Stimulated activated memory B cell treated with anti-CD40 and anti-IgM and Interleukin-4, amounts not matched to agents 10 μg/mL and 1 μg/mL and 100 μg/mL, for 72 hours (primary cell): ENCODE results near the gene SEMA7A.

ENCODE experiments used
- ATAC-seq: fragments of 150-1000 bp; cut with Tn5 transposase; 2 replicates; pipeline ENCODE4 v1.10.0; 2021
- H3K27ac Mint-ChIP-seq: one replicate; pipeline ENCODE4 v1.8.0; 2022; ENCODE audit warnings: mild to moderate bottlenecking, mixed read lengths
- H3K27me3 Mint-ChIP-seq: one replicate; pipeline ENCODE4 v1.8.0; 2022; ENCODE audit warnings: mixed read lengths
- H3K36me3 Mint-ChIP-seq: one replicate; pipeline ENCODE4 v1.8.0; 2022; ENCODE audit warnings: mixed read lengths
- H3K4me1 Mint-ChIP-seq: one replicate; pipeline ENCODE4 v1.8.0; 2022; ENCODE audit warnings: mixed read lengths
- H3K4me3 Mint-ChIP-seq: one replicate; pipeline ENCODE4 v1.8.0; 2022; ENCODE audit warnings: mild to moderate bottlenecking, moderate library complexity, mixed read lengths
- H3K9me3 Mint-ChIP-seq: one replicate; pipeline ENCODE4 v1.8.0; 2022; ENCODE audit warnings: mixed read lengths

The SEMA7A gene

GRCh38 chr15:74442063-74442462 is 8.3 kb upstream of the SEMA7A start:
- ATAC-seq = no peak
- Mint-ChIP-seq H3K4me1 (peaks cover 15% of the 10 kb centered on the region), H3K27me3 (no peaks in the 10 kb centered on the region), H3K4me3 (no peak overlapping the region), H3K36me3 (peaks cover 31% of the 10 kb centered on the region), H3K27ac (peak overlapping the region; percentile 38), H3K9me3 (no peaks in the 10 kb centered on the region)

GRCh38 chr15:74441248-74441941 is 7.6 kb upstream of the SEMA7A start:
- peaks cover 25% of the 10 kb centered on the region for H3K36me3 Mint-ChIP-seq
- ATAC-seq = no peak
- H3K27me3 Mint-ChIP-seq = no peaks in the 10 kb centered on the region
- peak overlapping the region; percentile 38 for H3K27ac Mint-ChIP-seq
- no peak overlapping the region for H3K4me3 Mint-ChIP-seq
- H3K4me1 Mint-ChIP-seq = peaks cover 22% of the 10 kb centered on the region
- no peaks in the 10 kb centered on the region for H3K9me3 Mint-ChIP-seq

DNA sequence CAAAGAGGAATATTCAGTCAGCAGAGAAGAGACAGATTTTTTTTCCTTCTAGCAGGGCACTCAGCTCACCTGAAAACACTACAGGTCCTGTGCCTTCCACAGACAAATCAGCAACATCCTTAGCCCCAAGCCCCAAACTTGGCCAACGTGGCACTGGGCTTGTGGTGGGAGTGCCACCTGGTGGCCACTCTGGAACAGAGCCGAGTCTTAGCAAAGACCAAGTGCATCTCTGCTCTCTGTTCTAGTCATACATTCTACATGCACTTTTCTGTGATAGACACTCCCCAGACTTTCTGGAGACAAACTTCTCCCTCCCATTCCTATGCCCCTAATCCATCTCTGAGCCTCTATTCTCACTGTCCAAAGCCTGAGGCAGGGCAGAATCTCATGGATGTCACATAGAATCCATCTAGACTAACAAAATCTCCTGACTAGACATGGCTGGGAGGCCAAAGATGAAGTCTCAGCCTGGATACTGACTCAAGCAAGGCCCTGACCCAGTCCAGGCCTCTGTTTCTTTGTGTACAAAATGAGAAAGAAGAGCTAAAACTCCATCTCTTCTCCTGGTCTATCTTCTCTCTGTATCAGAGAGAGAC is 5.1 kb upstream of the SEMA7A start:
- Mint-ChIP-seq H3K9me3 (no peaks in the 10 kb centered on the region), H3K27me3 (no peaks in the 10 kb centered on the region), H3K4me3 (no peak overlapping the region), H3K27ac (peak overlapping the region; percentile 94), H3K36me3 (no peaks in the 10 kb centered on the region), H3K4me1 (peaks cover 47% of the 10 kb centered on the region)
- ATAC-seq = peak; percentile 80

GRCh38 chr15:74438206-74438605 is 4.4 kb upstream of the SEMA7A start:
- Mint-ChIP-seq H3K9me3 (no peaks in the 10 kb centered on the region), H3K27ac (peak overlapping the region; percentile 94), H3K4me1 (peaks cover 47% of the 10 kb centered on the region), H3K27me3 (no peaks in the 10 kb centered on the region), H3K36me3 (no peaks in the 10 kb centered on the region), H3K4me3 (no peak overlapping the region)
- no peak for ATAC-seq

DNA sequence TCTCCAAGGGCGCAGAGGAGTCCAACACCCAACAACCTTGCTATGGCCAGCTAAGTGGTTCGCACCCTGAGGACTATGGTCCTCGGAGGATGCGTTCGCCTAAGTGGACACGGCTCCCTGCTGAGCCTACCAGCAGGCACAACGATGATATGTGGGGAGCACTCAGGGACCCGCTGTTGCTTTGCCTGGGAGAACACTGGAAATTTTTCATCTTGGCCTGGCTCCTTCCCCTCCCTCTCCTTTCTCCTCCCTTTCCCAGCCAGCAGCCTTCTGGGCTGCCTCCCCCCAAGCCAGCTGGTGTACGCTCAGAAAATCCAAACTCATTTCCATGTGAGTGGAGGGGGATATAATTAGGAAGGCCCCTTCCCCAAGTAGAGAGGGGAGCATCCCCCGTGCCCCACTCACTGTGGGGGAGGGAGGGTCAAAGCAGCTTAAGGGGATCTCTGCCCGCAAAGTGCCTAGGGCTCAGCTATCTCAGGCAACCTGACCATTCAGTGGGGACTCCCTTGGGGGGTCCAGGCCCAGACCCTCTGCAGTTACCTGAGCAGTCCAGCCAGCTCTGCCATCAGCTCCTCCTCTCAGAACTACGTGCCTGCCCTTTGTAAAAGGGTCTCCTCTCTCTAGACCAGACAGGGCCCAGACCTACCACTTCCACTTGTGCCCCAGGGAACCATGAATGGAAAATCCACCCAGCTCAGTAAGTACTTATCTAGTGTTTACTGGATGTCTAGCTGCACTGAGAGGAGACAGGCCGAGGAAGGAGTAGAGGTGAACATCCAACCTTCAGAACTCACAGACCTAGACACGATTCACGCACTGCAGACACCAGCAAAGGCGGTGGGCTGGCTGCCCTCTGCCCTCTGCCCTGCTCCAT is 742 bp upstream of the SEMA7A start:
- ATAC-seq = peak; percentile 0
- H3K27ac Mint-ChIP-seq = peak overlapping the region; percentile 94
- H3K9me3 Mint-ChIP-seq = no peaks in the 10 kb centered on the region
- peaks cover 35% of the 10 kb centered on the region for H3K36me3 Mint-ChIP-seq
- H3K27me3 Mint-ChIP-seq = no peaks in the 10 kb centered on the region
- peak overlapping the region; percentile 81 for H3K4me3 Mint-ChIP-seq
- peaks cover 71% of the 10 kb centered on the region for H3K4me1 Mint-ChIP-seq

DNA sequence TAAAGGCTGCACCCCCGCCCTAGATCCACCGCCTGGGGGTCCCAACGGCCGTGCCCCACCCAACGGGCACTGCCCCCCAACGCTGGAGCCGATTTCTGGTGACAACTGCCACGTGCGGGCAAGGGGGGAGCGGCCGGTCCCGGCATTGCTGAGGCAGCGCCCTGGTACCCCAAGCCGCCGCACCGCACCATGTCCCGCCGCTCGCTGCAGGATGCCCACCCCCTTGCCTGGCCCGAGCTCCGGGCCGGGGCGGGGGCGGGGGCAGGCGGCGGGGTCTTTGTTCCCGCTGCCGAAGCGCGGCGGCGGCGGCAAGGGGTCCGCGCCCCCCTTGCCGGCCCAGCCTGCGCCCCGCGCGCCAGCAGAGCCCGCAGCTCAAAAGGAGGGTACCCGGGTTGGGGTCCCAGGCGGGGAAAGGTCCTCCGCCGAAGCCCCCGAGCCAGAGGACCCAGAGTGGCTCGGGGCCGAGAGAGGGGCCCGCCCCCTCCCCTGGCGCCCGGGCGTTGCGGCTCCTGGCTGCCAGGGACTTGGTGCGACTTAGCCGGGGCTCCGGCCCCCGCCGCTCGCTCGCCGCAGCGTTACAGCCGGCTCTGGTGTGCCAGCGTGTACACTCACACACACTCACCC is 678 bp downstream of the SEMA7A start:
- H3K4me1 Mint-ChIP-seq = peaks cover 75% of the 10 kb centered on the region

DNA sequence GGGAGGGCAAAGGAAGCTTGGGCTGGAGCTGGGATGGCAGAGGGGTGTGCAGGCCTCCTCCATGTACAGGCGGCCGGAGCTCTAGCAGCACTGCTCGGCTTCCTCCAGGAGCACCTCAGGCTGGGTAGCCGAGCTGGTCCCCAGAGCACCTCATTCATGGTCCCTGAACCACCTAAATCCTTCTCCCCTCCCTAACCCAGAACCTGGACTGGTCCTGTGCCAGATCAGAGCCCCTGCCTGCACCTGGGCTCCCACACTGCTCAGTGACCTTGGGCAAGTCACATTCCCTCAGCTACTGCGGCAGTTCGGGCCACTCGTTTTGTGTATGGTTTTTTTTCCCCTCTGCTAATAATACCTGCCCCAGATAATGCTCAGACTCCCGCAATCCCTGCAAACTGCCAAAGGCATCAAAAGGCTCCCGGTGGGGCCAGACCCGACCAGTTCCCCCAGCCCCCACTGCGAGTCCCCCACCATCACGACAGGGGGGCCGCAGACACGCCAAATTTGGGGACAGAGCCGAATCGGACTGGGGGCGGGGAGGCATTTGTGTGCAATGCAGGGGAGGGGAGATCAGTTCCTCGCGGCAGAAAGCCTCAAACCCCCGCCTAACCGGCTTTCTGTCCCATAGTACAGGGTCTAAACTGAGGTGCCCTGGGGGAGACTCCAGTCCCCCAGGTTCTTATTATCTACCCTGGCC is 1.3 kb downstream of the SEMA7A start:
- no peaks in the 10 kb centered on the region for H3K27me3 Mint-ChIP-seq
- no peak for ATAC-seq
- H3K4me1 Mint-ChIP-seq = peaks cover 79% of the 10 kb centered on the region
- H3K4me3 Mint-ChIP-seq = peak overlapping the region; percentile 94
- peak overlapping the region; percentile 94 for H3K27ac Mint-ChIP-seq
- no peaks in the 10 kb centered on the region for H3K9me3 Mint-ChIP-seq
- H3K36me3 Mint-ChIP-seq = peaks cover 55% of the 10 kb centered on the region

More for the DNA sequence above, 678 bp downstream of the SEMA7A start:
- no peak for ATAC-seq
- H3K27ac Mint-ChIP-seq = peak overlapping the region; percentile 94
- H3K36me3 Mint-ChIP-seq = peaks cover 49% of the 10 kb centered on the region
- H3K9me3 Mint-ChIP-seq = no peaks in the 10 kb centered on the region
- H3K4me3 Mint-ChIP-seq = peak overlapping the region; percentile 94
- H3K27me3 Mint-ChIP-seq = no peaks in the 10 kb centered on the region

DNA sequence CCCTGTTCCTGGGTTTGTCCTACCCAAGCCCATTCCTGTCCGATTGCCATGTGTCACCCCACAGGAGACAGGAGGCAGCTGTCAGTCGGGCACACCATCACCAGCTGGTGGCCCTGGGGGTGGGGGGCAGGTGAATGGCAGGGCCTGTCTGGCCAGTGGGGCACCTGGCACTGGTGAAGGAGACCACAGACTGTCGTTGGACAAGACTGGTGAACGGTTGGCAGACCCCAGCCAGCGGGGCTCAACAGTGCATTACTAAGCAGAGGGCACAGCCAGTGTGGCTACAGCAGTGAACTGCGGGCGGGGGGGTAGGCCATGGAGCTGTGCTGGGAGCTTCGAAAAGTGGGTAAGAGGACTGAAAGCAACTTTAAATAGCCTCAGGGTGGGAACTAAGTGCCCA is 2.1 kb downstream of the SEMA7A start:
- ATAC-seq = no peak
- no peaks in the 10 kb centered on the region for H3K9me3 Mint-ChIP-seq
- H3K27ac Mint-ChIP-seq = peak overlapping the region; percentile 94
- H3K4me3 Mint-ChIP-seq = peak overlapping the region; percentile 94
- H3K36me3 Mint-ChIP-seq = peaks cover 63% of the 10 kb centered on the region
- peaks cover 80% of the 10 kb centered on the region for H3K4me1 Mint-ChIP-seq
- H3K27me3 Mint-ChIP-seq = no peaks in the 10 kb centered on the region

- H3K9me3 Mint-ChIP-seq = no peaks in the 10 kb centered on the region
- peaks cover 80% of the 10 kb centered on the region for H3K4me1 Mint-ChIP-seq
- H3K36me3 Mint-ChIP-seq = peaks cover 68% of the 10 kb centered on the region
- ATAC-seq = no peak
- no peaks in the 10 kb centered on the region for H3K27me3 Mint-ChIP-seq
- peak overlapping the region; percentile 94 for H3K27ac Mint-ChIP-seq
- H3K4me3 Mint-ChIP-seq = peak overlapping the region; percentile 94
Measured at GRCh38 chr15:74431116-74431515, 2.6 kb downstream of the SEMA7A start.

- Mint-ChIP-seq H3K4me1 (peaks cover 80% of the 10 kb centered on the region), H3K36me3 (peaks cover 74% of the 10 kb centered on the region), H3K4me3 (peak overlapping the region; percentile 94), H3K27ac (peak overlapping the region; percentile 94), H3K9me3 (no peaks in the 10 kb centered on the region), H3K27me3 (no peaks in the 10 kb centered on the region)
- no peak for ATAC-seq
Measured at GRCh38 chr15:74430510-74430951, 3.2 kb downstream of the SEMA7A start.

DNA sequence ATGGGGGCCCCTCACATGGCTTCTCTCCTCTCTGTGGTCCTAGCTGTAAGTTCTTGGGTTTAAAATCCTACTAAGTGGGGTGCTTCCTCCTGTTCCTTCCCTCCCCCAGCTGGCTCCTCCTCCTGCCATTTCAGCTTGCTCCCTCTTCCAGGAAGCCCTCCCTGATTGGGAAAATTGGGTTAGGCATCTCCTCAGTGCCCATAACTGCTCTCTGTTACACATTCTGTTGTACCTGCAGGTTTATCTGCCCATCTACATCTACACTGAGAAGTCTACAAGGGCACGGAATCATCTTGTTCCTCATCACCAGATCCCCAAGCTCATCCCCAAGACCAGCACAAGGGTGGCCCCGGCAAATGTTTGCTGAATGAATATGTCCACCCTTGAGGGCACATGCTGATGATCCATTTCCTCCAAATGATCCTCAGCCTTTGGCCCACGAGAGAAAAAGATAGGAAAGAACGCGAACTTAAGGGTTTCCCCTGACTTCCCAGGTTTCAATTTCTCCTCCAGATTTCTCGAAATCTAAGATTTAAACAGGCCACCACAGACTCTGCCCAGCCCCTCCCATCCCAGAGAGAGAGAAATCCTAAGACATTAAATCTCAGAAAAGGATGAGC is 3.9 kb downstream of the SEMA7A start:
- Mint-ChIP-seq H3K4me3 (peak overlapping the region; percentile 94), H3K4me1 (peaks cover 80% of the 10 kb centered on the region), H3K36me3 (peaks cover 80% of the 10 kb centered on the region), H3K9me3 (no peaks in the 10 kb centered on the region), H3K27ac (peak overlapping the region; percentile 94), H3K27me3 (no peaks in the 10 kb centered on the region)
- no peak for ATAC-seq

DNA sequence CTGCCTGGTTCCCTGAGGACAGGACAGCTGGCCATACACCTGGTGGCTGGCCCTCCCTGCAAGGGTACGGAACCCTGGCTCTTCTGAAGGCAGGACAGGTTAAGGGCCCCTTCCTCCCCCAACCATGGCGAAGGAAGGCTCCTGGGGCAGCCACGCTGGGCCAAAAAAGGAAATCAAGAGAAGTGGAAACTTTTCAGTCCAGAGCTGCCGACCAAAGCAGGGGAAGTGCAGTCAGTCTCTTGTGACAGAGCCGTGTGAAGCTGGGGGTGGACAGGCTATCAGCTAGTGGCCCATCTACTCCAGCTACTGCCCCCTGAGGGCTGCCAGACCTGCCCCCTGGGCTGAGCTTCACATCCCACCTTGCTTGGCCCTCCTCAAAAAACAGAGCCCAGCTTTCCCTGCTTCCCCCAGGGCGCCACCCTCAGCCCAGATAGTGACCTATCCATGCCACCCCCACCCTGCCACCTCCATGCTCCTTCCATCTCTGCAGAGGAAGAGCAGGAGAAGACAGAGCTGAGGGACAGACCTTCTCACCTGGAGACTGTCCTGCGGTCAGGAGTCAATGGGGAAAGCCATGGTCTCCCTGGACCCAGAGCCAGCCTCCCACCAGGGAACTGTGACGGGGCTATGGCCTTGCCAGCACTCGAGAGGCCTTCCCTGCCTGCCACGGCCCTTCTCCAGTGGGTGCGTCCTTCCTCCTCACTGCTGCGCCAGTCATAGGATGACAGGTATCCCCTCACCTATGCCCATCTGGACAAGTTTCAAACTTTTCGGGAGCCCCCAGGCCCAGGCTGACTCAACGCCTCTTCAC is 4.6 kb downstream of the SEMA7A start:
- Mint-ChIP-seq H3K36me3 (peaks cover 87% of the 10 kb centered on the region), H3K9me3 (no peaks in the 10 kb centered on the region), H3K4me1 (peaks cover 80% of the 10 kb centered on the region), H3K27me3 (no peaks in the 10 kb centered on the region), H3K27ac (peak overlapping the region; percentile 94), H3K4me3 (peak overlapping the region; percentile 94)
- ATAC-seq = peak; percentile 1

DNA sequence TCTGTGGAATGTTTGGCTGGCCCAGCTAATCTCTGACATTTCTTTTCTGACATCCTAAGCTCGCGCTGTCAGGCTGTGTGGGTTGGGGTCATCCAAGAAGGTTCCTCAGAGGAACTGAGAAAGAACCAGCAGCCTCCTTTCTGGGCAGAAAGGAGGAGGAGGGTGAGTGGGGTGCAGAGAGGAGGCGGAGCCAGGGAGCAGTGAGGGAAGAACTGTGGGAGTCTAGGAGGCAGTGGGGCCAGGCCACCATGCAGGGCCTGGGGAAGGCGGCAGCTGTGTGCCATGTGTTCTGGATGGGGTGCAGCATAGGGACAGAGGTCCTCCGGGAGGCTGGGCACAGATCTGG is 5.3 kb downstream of the SEMA7A start:
- H3K27ac Mint-ChIP-seq = peak overlapping the region; percentile 94
- H3K27me3 Mint-ChIP-seq = no peaks in the 10 kb centered on the region
- ATAC-seq = peak; percentile 65
- H3K4me3 Mint-ChIP-seq = peak overlapping the region; percentile 94
- H3K36me3 Mint-ChIP-seq = peaks cover 94% of the 10 kb centered on the region
- H3K9me3 Mint-ChIP-seq = no peaks in the 10 kb centered on the region
- peaks cover 85% of the 10 kb centered on the region for H3K4me1 Mint-ChIP-seq
